Mesenteric fat pad (tissue), 1 donor: ENCODE measurements around the gene SMAD4. TPM values are rescaled to one million over a fixed set of nuclear protein-coding genes. Genes with fewer than 3 reads are reported as not detected.
A peak's percentile ranks its signal among the peaks of the same experiment; 100 is the strongest.

Experiments
- DNase-seq: peaks from one replicate; pipeline ENCODE4 v3.0.0-alpha.2; 2020; ENCODE audit warnings: low spot score
- total RNA-seq: library from RNA; stranded (reverse); fragmentation: NEBNext Ultra II Directional; extraction: Animal tissue kit (Norgen Biotek cat#: 25700); gene quantifications from one replicate; pipeline ENCODE4 v1.2.1, GENCODE V29; 2021
- donor health status: DM: yes; HTN: yes; CAD: no.

Gene SMAD4
- total RNA-seq, 1 donor from 2014 or later: 87.0 TPM

DNA sequence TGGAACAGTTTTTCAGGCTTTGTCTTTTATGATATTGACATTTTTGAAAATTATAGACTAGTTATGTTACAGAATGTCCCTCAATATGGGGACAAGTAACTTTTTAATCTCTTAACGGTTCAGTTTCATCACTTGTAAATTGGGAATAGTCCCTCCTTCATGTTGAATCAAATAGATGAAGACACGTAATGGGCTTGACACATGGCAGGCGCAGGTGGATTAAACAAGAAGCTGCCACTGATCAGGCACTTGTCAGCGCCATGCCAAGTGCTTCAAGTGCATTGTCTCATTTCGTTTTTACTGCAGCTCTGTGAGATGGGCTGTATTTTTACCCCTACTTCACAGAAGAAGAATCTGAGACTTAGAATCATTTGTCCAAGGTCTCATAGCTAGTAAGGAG, 9.5 kb upstream of the SMAD4 start:
- DNase-seq: no peak

GRCh38 chr18:51021226-51021965, 8.6 kb upstream of the SMAD4 start:
- DNase-seq: no peak

DNA sequence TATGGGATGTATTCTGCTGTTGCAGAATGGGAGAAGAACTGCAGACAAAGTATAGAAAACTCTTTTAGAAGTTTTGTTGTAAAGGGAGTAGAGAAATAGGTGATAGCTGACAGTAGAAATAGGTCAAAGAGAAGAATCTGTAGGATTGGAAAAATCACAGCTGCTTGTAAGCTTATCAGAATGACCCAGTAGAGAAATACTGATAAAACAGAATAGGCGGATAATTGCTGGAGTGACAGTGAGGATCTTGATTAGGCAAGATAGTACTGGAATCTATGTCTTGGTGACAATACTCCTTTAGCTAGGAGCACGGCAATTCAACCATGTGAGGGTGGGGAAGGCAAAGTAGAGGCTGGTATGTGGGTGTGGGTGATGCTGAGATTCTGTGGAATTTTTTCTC, 4.5 kb upstream of the SMAD4 start:
- no peak for DNase-seq

- DNase-seq: no peak
These were observed 1.7 kb upstream of the SMAD4 start for GRCh38 chr18:51028201-51028805.

- DNase-seq: no peak
These were observed 677 bp upstream of the SMAD4 start for GRCh38 chr18:51029378-51029693.

- peak; percentile 91 for DNase-seq
These were observed 685 bp downstream of the SMAD4 start for GRCh38 chr18:51030537-51031258.

- DNase-seq: no peak
These were observed 2.2 kb downstream of the SMAD4 start for GRCh38 chr18:51032193-51032592.

DNA sequence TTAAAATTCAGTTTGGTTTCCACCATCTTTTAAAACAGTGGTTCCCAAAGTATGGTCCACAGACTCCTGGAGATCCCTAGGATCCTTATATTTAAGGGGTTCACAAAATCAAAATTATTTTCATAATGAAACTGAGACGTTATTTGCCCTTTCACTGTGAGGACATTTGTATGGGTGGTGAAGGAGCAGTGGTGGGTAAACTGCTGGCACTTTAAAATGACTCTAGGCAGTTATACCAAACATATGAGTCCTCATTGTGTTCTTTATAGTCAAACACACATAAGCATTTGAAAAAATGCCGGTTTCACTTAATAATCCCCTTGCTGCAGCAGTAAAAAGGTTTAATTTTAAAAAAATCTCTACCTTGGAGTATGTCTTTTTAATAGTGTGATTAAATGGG, 7.2 kb downstream of the SMAD4 start:
- no peak for DNase-seq

GRCh38 chr18:51038110-51038509, 8.1 kb downstream of the SMAD4 start:
- no peak for DNase-seq

DNA sequence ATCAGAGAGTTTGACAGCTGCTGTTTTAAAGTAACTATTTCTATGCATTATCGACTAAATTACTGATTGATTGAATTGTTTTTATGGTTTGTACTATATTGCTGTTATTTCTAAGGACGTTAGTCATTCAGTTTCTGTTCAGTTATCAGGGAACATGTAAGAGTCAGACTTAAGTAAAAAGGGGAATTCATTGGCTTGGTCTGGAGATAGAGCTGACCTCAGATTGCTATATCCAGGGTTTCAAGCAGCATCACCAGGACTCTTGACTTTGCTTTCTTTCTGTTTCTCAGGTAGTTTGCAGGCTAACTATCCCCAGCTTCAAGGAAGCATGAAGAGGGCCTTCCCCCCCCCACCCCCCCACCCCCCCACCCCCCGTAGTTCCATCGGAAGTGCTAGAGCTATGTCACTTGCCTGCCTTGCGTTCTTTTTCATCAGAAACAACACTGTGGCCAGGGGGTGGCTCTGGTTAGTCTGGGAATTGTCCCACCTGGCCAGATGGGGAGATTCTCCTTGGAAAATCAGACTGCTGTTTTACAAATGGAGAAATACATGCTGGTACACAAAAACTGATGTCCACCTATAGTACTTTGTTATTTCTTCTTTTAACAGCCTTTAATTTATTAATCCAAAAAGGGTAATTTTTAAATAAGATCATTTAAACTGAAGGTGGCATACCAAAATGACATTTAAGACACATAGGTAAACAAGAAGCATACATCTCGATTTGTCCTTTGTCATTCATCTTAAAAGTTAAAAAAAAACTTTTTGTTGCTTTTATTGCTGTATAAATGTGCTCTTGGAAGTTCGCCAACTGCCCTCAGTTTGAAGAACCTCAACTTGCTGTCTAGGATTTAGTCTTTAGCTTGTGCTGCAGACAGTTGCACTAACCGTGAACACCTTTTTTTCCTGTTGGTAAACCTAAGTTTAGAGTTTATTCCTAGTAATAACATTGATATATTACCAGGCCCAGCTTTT, 9.4 kb downstream of the SMAD4 start:
- DNase-seq: no peak

DNA sequence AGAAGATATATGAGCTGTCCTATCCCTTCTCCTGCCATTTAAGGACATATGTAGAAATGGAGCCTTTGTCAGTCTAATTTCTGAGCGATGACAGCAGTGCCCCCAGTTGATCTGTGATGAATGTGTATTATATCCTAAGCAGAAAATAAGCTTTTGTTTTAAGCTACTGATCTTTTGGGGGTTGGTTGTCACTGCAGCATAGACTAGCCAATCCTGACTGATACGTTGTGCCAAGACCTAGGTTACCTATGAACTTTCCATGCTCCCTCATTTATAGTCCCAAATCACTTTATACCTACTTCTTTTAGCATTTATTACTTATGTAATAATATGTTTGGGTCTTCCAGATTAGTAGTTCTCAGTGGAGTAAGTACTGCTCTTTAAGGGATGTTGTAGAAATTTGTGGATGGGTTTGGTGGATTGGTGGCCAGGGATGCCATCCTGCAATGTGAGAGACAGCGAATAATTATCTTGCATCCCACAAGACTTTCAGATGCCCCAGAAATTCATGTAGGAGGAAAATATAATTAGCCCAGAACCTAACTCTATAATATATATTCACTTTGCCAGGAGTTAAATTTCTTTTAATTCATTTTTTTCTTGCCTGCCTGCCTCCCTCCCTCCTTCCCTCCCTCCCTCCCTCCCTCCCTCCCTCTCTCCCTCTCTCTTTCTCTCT, 11.8 kb downstream of the SMAD4 start:
- no peak for DNase-seq

GRCh38 chr18:51044928-51045585, 15.0 kb downstream of the SMAD4 start:
- no peak for DNase-seq

GRCh38 chr18:51048190-51048589, 18.2 kb downstream of the SMAD4 start:
- DNase-seq: no peak

DNA sequence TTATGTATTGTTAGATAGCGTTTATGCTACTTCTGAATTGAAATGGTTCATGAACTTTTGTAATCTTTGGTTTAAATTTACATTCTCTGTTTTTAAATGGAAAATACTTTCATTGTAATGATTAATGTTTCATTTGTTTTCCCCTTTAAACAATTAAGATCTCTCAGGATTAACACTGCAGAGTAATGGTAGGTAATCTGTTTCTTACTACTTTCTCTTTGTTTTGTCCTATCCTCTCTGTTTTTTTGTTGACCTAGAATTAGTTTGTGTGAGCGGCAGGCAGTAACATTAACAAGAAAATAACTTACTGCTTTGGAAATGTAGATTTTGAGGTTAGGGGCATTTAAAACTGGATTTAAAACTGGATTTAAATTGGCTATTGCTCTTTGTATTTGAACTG, 19.1 kb downstream of the SMAD4 start:
- no peak for DNase-seq

DNA sequence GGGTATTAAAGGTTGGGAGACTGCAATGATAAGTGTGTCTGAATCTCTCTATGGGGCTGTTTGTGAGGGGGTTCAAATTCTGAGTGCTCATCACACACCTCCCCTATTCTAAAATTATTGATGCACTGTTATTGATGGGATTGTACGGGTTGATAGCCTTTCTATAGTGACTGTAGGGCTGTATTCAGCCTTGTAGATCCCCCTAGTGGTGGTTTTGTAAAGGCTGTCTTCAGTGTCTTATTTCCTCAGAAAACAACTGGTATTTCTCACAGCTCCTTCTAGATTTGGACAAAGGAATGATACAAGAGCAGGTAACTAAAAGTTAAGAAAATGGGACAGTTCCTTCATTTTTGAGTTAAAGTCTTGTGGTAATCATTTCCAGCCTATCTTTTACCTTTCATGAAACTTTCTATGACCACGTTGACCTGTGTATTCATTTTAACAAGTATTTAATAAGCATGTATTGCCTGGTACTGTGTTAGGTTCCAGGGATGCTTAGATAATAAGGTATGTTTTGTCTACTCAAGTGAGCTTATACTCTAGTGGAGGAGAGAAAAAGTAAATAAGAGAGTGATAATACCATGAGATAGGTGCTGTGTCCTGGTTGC, 21.2 kb downstream of the SMAD4 start:
- no peak for DNase-seq

DNA sequence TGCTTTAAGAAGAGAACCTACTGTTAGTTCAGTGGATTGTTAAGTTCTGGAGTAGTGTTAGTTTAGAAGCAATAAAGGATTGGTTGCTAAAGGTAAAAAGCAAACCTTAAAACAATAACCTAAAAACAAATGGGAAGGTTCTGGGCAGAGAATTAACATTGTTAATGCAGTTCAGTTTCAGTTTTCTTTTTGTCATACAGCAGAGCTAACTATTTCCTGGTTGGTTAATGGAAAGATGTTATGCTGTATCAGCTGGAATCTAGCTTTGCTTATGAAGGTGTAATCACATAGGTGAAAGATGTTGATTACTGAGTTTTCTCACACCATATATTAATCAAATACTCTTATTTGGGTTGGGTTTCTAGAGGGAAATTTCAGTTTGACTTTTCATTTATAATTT, 23.8 kb downstream of the SMAD4 start:
- DNase-seq: no peak

- no peak for DNase-seq
These were observed 24.8 kb downstream of the SMAD4 start for GRCh38 chr18:51054764-51055163.

- DNase-seq: no peak
These were observed 30.0 kb downstream of the SMAD4 start for GRCh38 chr18:51059969-51060368.

DNA sequence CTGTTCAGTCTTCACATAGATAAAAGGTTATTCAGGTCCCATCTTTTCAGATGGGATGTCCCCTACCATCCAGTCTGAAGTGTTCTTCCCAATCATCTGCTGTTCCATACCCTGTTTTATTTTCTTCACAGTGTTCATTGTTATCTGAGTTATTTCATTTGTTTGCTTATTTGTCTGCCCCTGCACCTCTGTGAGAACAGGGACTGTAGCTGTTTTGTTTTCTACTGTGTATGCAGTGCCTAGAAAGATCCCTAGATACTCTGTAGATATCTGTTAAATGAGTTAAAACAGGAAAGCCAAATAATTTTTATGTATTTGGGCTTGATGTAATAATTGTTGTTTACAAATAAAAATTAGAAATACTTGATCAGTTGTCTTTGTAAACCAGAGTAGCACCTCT, 34.2 kb downstream of the SMAD4 start:
- no peak for DNase-seq

- DNase-seq: no peak
These were observed 36.3 kb downstream of the SMAD4 start for GRCh38 chr18:51066273-51066672.
